Progenitor cell of endocrine pancreas (in vitro differentiated cells): ENCODE results near the gene RNF225. TPM values are rescaled to one million over a fixed set of nuclear protein-coding genes. Genes with fewer than 3 reads are reported as not detected.

Source experiments
- DNase-seq: peaks from one replicate; pipeline ENCODE4 v3.0.0; 2021; ENCODE audit warnings: low spot score; ENCODE audit not compliant: unreplicated experiment
- H3K27ac Mint-ChIP-seq: 2 replicates; pipeline ENCODE4 v1.8.0; 2021; ENCODE audit warnings: mild to moderate bottlenecking, moderate library complexity, mixed read lengths
- H3K27me3 Mint-ChIP-seq: 2 replicates; pipeline ENCODE4 v1.8.0; 2021; ENCODE audit warnings: mixed read lengths
- H3K36me3 Mint-ChIP-seq: 2 replicates; pipeline ENCODE4 v1.8.0; 2022; ENCODE audit warnings: mixed read lengths; ENCODE audit not compliant: insufficient read depth
- H3K4me1 Mint-ChIP-seq: 2 replicates; pipeline ENCODE4 v1.8.0; 2021; ENCODE audit warnings: low read depth, mixed read lengths
- H3K4me3 Mint-ChIP-seq: 2 replicates; pipeline ENCODE4 v1.8.0; 2021; ENCODE audit warnings: low read depth, mild to moderate bottlenecking, moderate library complexity, mixed read lengths
- H3K9me3 Mint-ChIP-seq: 2 replicates; pipeline ENCODE4 v1.8.0; 2021; ENCODE audit warnings: low read depth, mixed read lengths
- CTCF ChIP-seq: fragments of 200-600 bp; sonication (generic); IDR thresholded peaks from one replicate; pipeline ENCODE4 v1.5.0; 2021; ENCODE audit warnings: antibody characterized with exemption, mild to moderate bottlenecking; ENCODE audit not compliant: unreplicated experiment
- total RNA-seq: library from RNA; stranded (reverse); gene quantifications from 2 replicates; pipeline ENCODE4 v1.2.1, GENCODE V29; 2021

Gene RNF225
- total RNA-seq, 1 donor from 2014 or later = not detected

- H3K9me3 Mint-ChIP-seq = no peaks in the 10 kb centered on the region
- no peak for TF ChIP-seq CTCF
- no peaks in the 10 kb centered on the region for H3K36me3 Mint-ChIP-seq
- peaks cover 7% of the 10 kb centered on the region for H3K4me1 Mint-ChIP-seq
- no peak overlapping the region for H3K4me3 Mint-ChIP-seq
- H3K27ac Mint-ChIP-seq = no peak overlapping the region
- no peak for DNase-seq
- no peaks in the 10 kb centered on the region for H3K27me3 Mint-ChIP-seq
Observed at GRCh38 chr19:58356766-58357480, 38.5 kb upstream of the RNF225 start.

GRCh38 chr19:58357481-58358145, 37.8 kb upstream of the RNF225 start:
- Mint-ChIP-seq H3K9me3 (no peaks in the 10 kb centered on the region), H3K27me3 (no peaks in the 10 kb centered on the region), H3K27ac (no peak overlapping the region), H3K36me3 (no peaks in the 10 kb centered on the region), H3K4me3 (no peak overlapping the region), H3K4me1 (peaks cover 6% of the 10 kb centered on the region)
- DNase-seq = no peak
- TF ChIP-seq CTCF = no peak

DNA sequence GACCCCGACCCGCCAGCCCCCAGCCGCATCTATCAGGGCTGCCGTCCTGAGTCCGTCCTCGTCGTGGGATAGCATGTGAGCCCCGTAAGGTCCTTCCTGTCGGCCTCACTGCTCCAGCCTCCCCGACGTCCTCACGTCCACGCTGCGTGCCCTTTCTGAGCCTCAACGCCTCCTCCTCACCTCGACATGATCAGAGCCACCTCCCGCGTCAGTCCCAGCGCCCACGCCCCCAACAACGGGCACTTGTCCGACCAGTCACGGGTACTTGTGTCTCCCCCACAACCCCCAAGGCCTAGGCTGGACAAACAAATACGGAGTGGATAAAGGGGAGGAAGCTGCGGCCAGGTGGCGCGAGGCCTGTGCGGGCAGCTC, 33.6 kb upstream of the RNF225 start:
- H3K27ac Mint-ChIP-seq = peak overlapping the region; percentile 99
- no peak for TF ChIP-seq CTCF
- H3K9me3 Mint-ChIP-seq = no peaks in the 10 kb centered on the region
- peak overlapping the region; percentile 98 for H3K4me3 Mint-ChIP-seq
- DNase-seq = peak; percentile 53
- H3K4me1 Mint-ChIP-seq = peaks cover 6% of the 10 kb centered on the region
- H3K27me3 Mint-ChIP-seq = no peaks in the 10 kb centered on the region
- no peaks in the 10 kb centered on the region for H3K36me3 Mint-ChIP-seq

- peak within 1 kb of the TSS; percentile 98 for H3K4me3 Mint-ChIP-seq
- H3K36me3 Mint-ChIP-seq = peaks cover 3% of the 10 kb centered on the region
- peaks cover 6% of the 10 kb centered on the region for H3K4me1 Mint-ChIP-seq
- no peaks in the 10 kb centered on the region for H3K27me3 Mint-ChIP-seq
- H3K9me3 Mint-ChIP-seq = no peaks in the 10 kb centered on the region
- no peak for TF ChIP-seq CTCF
- peak within 1 kb of the TSS; percentile 99 for H3K27ac Mint-ChIP-seq
- DNase-seq = peak; percentile 90
Observed at GRCh38 chr19:58362272-58362994, 33.0 kb upstream of the RNF225 start, which contains the start of gene ZNF497. Gene ZNF497, minus strand, starts transcription at chr19:58362751. Its CDS starts 5,116 bp downstream, at chr19:58357635.

- H3K27ac Mint-ChIP-seq = no peak overlapping the region
- H3K36me3 Mint-ChIP-seq = peaks cover 3% of the 10 kb centered on the region
- H3K4me3 Mint-ChIP-seq = no peak overlapping the region
- H3K27me3 Mint-ChIP-seq = no peaks in the 10 kb centered on the region
- DNase-seq = no peak
- no peaks in the 10 kb centered on the region for H3K9me3 Mint-ChIP-seq
- no peak for TF ChIP-seq CTCF
- peaks cover 6% of the 10 kb centered on the region for H3K4me1 Mint-ChIP-seq
Observed at GRCh38 chr19:58364146-58364545, 31.3 kb upstream of the RNF225 start.
